Measurements from ENCODE around the gene ORC3. TPM values are rescaled to one million over a fixed set of nuclear protein-coding genes. Genes with fewer than 3 reads are reported as not detected.
A peak's percentile ranks its signal among the peaks of the same experiment; 100 is the strongest.

Gene ORC3
- total and polyA plus RNA-seq, 2 donors (not counting 1 experiment from before 2014, with no cell fraction given): 16.1 to 31.2 TPM

DNA sequence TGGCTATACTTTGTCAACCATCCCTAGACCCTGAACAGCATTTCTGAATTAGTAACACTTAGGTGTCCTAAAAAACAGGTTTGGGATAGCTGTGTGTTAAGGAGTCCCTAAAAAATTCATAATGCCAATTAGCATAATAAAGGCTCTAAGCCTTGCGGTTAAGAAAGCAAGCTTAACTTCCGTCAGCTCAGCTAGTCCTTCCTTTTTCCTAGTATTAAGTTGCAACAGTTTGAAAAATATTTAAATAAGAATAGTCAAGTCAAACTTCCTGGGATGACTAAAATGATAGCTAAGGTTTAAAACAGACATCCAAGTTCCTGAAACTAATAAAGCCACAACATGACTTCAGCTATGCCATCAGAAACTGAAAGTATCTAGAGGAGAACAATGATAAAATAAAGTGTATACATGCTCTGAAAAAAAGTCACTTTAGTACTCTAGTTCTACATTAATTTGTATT is 108.6 kb downstream of the ORC3 start:
- peaks cover 54% of the 10 kb centered on the region for H4K20me1 ChIP-seq (ENCODE audit: control insufficient read depth, insufficient read depth, low read length, poor library complexity, severe bottlenecking)
- H3K27ac Mint-ChIP-seq: peak overlapping the region; percentile 23
- H3K9me3 ChIP-seq (ENCODE audit: control extremely low read depth in 1 of 3, control insufficient read depth in 2 of 3, insufficient read depth in 1 of 3, low read length in 2 of 3): no peaks in the 10 kb centered on the region
- DNase-seq (peak; percentile 54), ATAC-seq (ENCODE audit: low read depth) (no peak)
- intact Hi-C loops (cut with micrococcal nuclease): loop anchor here (2.0 kb wide), 1 partner anchor 14 kb away; no protein-coding TSS in a partner anchor
- H2AFZ ChIP-seq (ENCODE audit: insufficient read depth, low read depth, low read length, poor library complexity, severe bottlenecking): no peak overlapping the region
- peak overlapping the region; percentile 97 for H3K4me3 Mint-ChIP-seq
- peaks cover 66% of the 10 kb centered on the region for H3K4me1 Mint-ChIP-seq
- no peaks in the 10 kb centered on the region for H3K27me3 ChIP-seq (replicated peaks in 1 of 4; ENCODE audit: control extremely low read depth in 1 of 4, control insufficient read depth in 3 of 4, insufficient read depth in 4 of 4, low read length in 3 of 4)
- H3K9ac ChIP-seq (ENCODE audit: low read length): peak overlapping the region; percentile 82
- ChIA-PET CTCF (interaction anchor here (0.7 to 1.3 kb wide), 8 partner anchors 13 to 1674 kb away, joined by 3 to 6 read pairs (median 3); no protein-coding TSS in a partner anchor), POLR2A (interaction anchor here (0.5 kb wide), 1 partner anchor 11 kb away, joined by 6 read pairs; no protein-coding TSS in a partner anchor)
- peak overlapping the region in 4 of 5 experiments; percentile 42 to 100 (median 91) for H3K4me3 ChIP-seq (ENCODE audit: control extremely low read depth in 1 of 5, extremely low read depth in 1 of 5, insufficient read depth in 1 of 5, low read depth in 2 of 5, low read length in 4 of 5)
- H3K4me1 ChIP-seq (ENCODE audit: control insufficient read depth in 2 of 2, insufficient read depth in 2 of 2, low read length in 2 of 2): peaks cover 26 to 56% of the 10 kb centered on the region in 2 donors
- no peak for TF ChIP-seq EZH2 (IDR thresholded peaks at IDR 0.05; ENCODE audit: borderline replicate concordance, insufficient read depth, low read depth, low read length, poor library complexity, severe bottlenecking)
- TF ChIP-seq CTCF (IDR thresholded peaks at IDR 0.05): no peak
- peak overlapping the region; percentile 78 for H3K4me2 ChIP-seq (replicated peaks; ENCODE audit: low read depth, low read length, poor library complexity, severe bottlenecking)
- no CpG with 5 or more reads among the region's 2 CpGs for WGBS (ENCODE audit: insufficient coverage)
- H3K79me2 ChIP-seq (ENCODE audit: control insufficient read depth, insufficient read depth, low read length): peaks cover 92% of the 10 kb centered on the region
- H3K27ac ChIP-seq (ENCODE audit: low read length in 2 of 2): peak overlapping the region; percentile 96 to 98
- H3K27me3 Mint-ChIP-seq: no peaks in the 10 kb centered on the region
- H3K36me3 ChIP-seq (replicated peaks in 1 of 2; ENCODE audit: control extremely low read depth in 1 of 2, control insufficient read depth in 1 of 2, extremely low read depth in 1 of 2, insufficient read depth in 2 of 2, low read length in 1 of 2): no peaks in the 10 kb centered on the region
- H3K9me3 Mint-ChIP-seq (ENCODE audit: insufficient read depth): no peaks in the 10 kb centered on the region

DNA sequence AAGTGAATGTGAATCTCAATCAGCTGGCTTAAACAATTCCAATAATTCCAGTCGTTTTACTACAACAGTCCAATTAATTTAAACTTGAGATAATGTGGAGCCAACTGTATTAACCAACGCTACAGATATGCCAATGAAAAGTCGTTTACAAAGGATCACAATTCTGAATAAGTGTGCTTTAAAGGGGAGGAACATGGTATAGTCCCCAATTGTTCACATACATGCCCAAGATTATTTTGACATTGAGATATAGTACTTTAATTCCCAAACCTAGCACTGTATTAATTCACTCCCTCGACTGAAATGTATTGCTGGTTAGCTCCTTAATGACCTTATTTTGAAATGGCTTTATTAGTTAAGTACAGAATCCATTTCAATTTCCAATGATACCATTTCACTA is 109.6 kb downstream of the ORC3 start:
- peaks cover 56% of the 10 kb centered on the region for H3K4me1 Mint-ChIP-seq

More for the DNA sequence above, 109.6 kb downstream of the ORC3 start:
- intact Hi-C loops (cut with micrococcal nuclease): loop anchor here (2.0 kb wide), 1 partner anchor 15 kb away; no protein-coding TSS in a partner anchor
- Mint-ChIP-seq H3K27me3 (no peaks in the 10 kb centered on the region), H3K9me3 (ENCODE audit: insufficient read depth) (no peaks in the 10 kb centered on the region), H3K4me3 (peak overlapping the region; percentile 97), H3K27ac (peak overlapping the region; percentile 10)
- H4K20me1 ChIP-seq (ENCODE audit: control insufficient read depth, insufficient read depth, low read length, poor library complexity, severe bottlenecking): peaks cover 47% of the 10 kb centered on the region
- H2AFZ ChIP-seq (ENCODE audit: insufficient read depth, low read depth, low read length, poor library complexity, severe bottlenecking): no peak overlapping the region
- no peaks in the 10 kb centered on the region for H3K36me3 ChIP-seq (replicated peaks in 1 of 2; ENCODE audit: control extremely low read depth in 1 of 2, control insufficient read depth in 1 of 2, extremely low read depth in 1 of 2, insufficient read depth in 2 of 2, low read length in 1 of 2)
- no peaks in the 10 kb centered on the region for H3K27me3 ChIP-seq (replicated peaks in 1 of 4; ENCODE audit: control extremely low read depth in 1 of 4, control insufficient read depth in 3 of 4, insufficient read depth in 4 of 4, low read length in 3 of 4)
- H3K27ac ChIP-seq (ENCODE audit: low read length in 2 of 2): peak overlapping the region; percentile 96 to 98
- TF ChIP-seq CTCF (IDR thresholded peaks at IDR 0.05): no peak
- no peak for TF ChIP-seq EZH2 (IDR thresholded peaks at IDR 0.05; ENCODE audit: borderline replicate concordance, insufficient read depth, low read depth, low read length, poor library complexity, severe bottlenecking)
- peak overlapping the region; percentile 82 for H3K9ac ChIP-seq (ENCODE audit: low read length)
- no peak for ATAC-seq (ENCODE audit: low read depth)
- POLR2A ChIA-PET: interaction anchor here (0.5 to 0.6 kb wide), 2 partner anchors 537 to 839 kb away, joined by 3 read pairs; no protein-coding TSS in a partner anchor
- peaks cover 82% of the 10 kb centered on the region for H3K79me2 ChIP-seq (ENCODE audit: control insufficient read depth, insufficient read depth, low read length)
- H3K4me3 ChIP-seq (ENCODE audit: control extremely low read depth in 1 of 5, extremely low read depth in 1 of 5, insufficient read depth in 1 of 5, low read depth in 2 of 5, low read length in 4 of 5): peak overlapping the region; percentile 12 to 100 (median 90)
- no peaks in the 10 kb centered on the region for H3K9me3 ChIP-seq (ENCODE audit: control extremely low read depth in 1 of 3, control insufficient read depth in 2 of 3, insufficient read depth in 1 of 3, low read length in 2 of 3)
- no peak for DNase-seq
- peak overlapping the region; percentile 78 for H3K4me2 ChIP-seq (replicated peaks; ENCODE audit: low read depth, low read length, poor library complexity, severe bottlenecking)
- CTCF ChIA-PET: interaction anchor here (1.0 to 1.2 kb wide), 2 partner anchors 57 to 58 kb away, joined by 3 read pairs; no protein-coding TSS in a partner anchor
- peaks cover 26 to 46% of the 10 kb centered on the region in 2 donors for H3K4me1 ChIP-seq (ENCODE audit: control insufficient read depth in 2 of 2, insufficient read depth in 2 of 2, low read length in 2 of 2)
- WGBS (ENCODE audit: insufficient coverage): no CpG with 5 or more reads among the region's 4 CpGs
